ENCODE results near the gene METTL16. TPM values are rescaled to one million over a fixed set of nuclear protein-coding genes. Genes with fewer than 3 reads are reported as not detected.

METTL16 gene
- total and polyA plus RNA-seq, 2 experiments from 2014 or later: 12.0 to 14.4 TPM

DNA sequence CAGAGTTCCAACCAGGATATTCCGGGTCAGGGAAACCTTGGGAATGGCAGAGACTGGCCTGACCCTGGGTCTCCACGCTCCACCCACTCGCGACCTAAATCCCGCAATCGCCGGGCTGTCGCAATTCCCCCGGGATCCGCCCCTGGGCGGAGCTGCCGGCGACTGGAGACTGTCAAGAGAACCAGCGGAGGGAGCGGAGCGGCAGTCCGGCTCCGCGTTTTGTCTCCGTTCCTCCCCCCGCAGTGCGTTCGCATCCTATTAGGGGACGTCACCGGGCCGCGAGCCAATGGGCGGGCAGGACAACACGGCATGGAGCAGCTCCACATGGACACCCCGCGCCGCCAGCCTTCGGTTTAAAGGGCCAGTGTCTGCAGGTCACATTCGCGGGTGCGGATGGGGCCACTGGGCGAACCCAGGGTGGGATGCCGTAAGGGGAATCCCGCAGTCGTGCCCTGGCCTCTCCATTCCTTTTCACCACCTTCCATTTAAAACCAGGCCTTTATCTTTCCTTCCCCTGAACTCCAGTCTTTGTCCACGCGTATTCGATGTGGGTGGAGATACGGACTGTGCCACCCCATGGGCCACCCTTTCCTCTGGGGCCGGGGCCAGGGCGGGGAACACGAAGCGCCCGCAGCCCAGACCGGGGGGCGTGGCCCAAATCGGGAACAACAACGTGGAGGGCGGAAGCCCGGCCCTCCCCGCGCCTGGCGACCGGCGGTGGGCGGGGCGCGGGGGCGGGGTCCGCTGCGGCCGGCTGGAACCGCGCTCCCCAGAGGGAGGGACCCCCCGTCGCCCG lies 110.1 kb downstream of the METTL16 start:
- Histone ChIP-seq H3K36me3 (ENCODE audit: low read depth) (no peaks in the 10 kb centered on the region), H3K4me1 (ENCODE audit: insufficient read depth) (peaks cover 50% of the 10 kb centered on the region), H3K4me3 (peak overlapping the region; percentile 96), H3K9me2 (ENCODE audit: insufficient read depth) (no peaks in the 10 kb centered on the region), H3K79me2 (ENCODE audit: insufficient read depth) (peaks cover 32% of the 10 kb centered on the region), H3K27me3 (replicated peaks; ENCODE audit: insufficient read depth) (no peaks in the 10 kb centered on the region), H4K20me1 (ENCODE audit: insufficient read depth) (no peaks in the 10 kb centered on the region), H3K27ac (peak overlapping the region; percentile 99), H3K9ac (peak overlapping the region; percentile 100), H3K9me3 (ENCODE audit: low read depth) (no peaks in the 10 kb centered on the region), H2AFZ (peak overlapping the region; percentile 59; the same call in 1 of the 2 replicates), H3K4me2 (ENCODE audit: unreplicated experiment) (peak overlapping the region; percentile 77), H3F3A (ENCODE audit: insufficient read depth) (peaks cover 56% of the 10 kb centered on the region)
- in situ Hi-C loops (cut with MboI): no loop called here
- no peak for TF ChIP-seq EZH2phosphoT487 (IDR thresholded peaks at IDR 0.05; ENCODE audit: insufficient read depth, low read depth)
- TF ChIP-seq EZH2 (IDR thresholded peaks at IDR 0.05; ENCODE audit: insufficient read depth, poor library complexity, severe bottlenecking): no peak
- DNase-seq: peak; percentile 99
- WGBS, 2 experiments (ENCODE audit: low coverage in 1 of 2, low lambda C conversion rate in 2 of 2, missing lambda C conversion rate in 2 of 2): 0 to 3% methylated on average over 44 to 72 of the region's 72 CpGs

DNA sequence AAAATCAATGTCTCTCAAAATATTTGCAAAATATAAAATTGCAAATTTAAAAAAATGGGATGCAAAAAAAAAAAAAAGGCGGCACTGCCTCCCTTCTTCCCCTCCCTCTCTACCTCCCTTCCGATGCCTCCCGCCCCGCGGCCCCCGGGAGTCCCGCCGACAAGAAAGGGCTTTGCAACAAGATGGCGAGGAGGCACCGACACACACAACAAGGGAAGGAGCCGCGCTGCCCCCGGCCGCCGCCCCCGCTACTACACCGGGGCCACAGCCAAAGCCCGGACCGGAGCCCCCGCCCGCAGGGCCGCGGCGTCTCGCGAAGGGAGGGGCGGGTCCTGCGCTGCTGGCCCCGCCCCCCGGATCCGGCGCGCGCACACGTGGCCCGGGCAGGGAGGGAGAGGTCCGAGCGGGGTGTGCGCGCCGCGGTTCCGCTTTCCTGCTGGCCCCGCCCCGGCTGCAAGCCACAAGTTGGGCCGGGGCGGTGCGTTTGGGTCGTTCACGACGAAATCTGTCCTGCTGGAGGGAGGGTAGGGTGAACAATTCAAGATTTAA lies 110.7 kb downstream of the METTL16 start, which contains the start of gene MNT:
Gene MNT (minus strand): TSS at position 184 of the 549 bp plus-strand sequence. CDS start 348 bp downstream, outside the sequence.
- WGBS, 2 experiments (ENCODE audit: low coverage in 1 of 2, low lambda C conversion rate in 2 of 2, missing lambda C conversion rate in 2 of 2): 1 to 2% methylated on average over 32 to 50 of the region's 51 CpGs

DNA sequence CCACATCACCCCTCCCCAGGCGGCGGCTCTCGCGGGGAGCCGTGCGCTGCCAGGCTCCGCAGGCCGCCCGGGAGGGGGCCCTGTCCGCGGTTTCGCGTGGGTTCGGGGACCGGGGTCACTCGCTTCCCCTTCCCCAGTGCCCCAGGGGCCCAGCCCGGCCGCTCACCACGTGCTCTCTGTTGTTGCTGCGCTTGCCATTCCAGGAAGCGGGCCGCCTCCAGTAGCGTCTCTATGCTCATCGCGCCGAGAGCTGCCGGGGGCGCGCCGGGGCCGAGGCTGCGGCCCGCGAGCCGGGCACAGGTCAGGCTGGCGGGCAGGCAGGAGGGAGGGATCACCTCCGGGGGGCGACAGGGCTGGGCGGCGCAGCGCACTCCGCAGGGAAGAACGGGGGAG lies 111.2 kb downstream of the METTL16 start:
- H3K4me1 ChIP-seq (ENCODE audit: insufficient read depth): peaks cover 48% of the 10 kb centered on the region
- H3K9me2 ChIP-seq (ENCODE audit: insufficient read depth): no peaks in the 10 kb centered on the region
- peaks cover 44% of the 10 kb centered on the region for H3K79me2 ChIP-seq (ENCODE audit: insufficient read depth)
- peaks cover 53% of the 10 kb centered on the region for H3F3A ChIP-seq (ENCODE audit: insufficient read depth)
- H3K36me3 ChIP-seq (ENCODE audit: low read depth): no peaks in the 10 kb centered on the region
- H3K4me2 ChIP-seq (ENCODE audit: unreplicated experiment): peak overlapping the region; percentile 82
- H3K27me3 ChIP-seq (replicated peaks; ENCODE audit: insufficient read depth): no peaks in the 10 kb centered on the region
- peak; percentile 80 for DNase-seq
- H3K4me3 ChIP-seq: peak overlapping the region; percentile 96
- TF ChIP-seq EZH2 (IDR thresholded peaks at IDR 0.05; ENCODE audit: insufficient read depth, poor library complexity, severe bottlenecking) (no peak), EZH2phosphoT487 (IDR thresholded peaks at IDR 0.05; ENCODE audit: insufficient read depth, low read depth) (no peak)
- no peaks in the 10 kb centered on the region for H3K9me3 ChIP-seq (ENCODE audit: low read depth)
- no peaks in the 10 kb centered on the region for H4K20me1 ChIP-seq (ENCODE audit: insufficient read depth)
- 1% methylated on average over 35 to 36 of the region's 43 CpGs for WGBS, 2 experiments (ENCODE audit: low coverage in 1 of 2, low lambda C conversion rate in 2 of 2, missing lambda C conversion rate in 2 of 2)
- H2AFZ ChIP-seq: no peak overlapping the region
- in situ Hi-C loops (cut with MboI): no loop called here
- peak overlapping the region; percentile 100 for H3K9ac ChIP-seq
- peak overlapping the region; percentile 99 for H3K27ac ChIP-seq

More for the DNA sequence above, 110.7 kb downstream of the METTL16 start, which contains the start of gene MNT:
- Histone ChIP-seq H3K36me3 (ENCODE audit: low read depth) (no peaks in the 10 kb centered on the region), H3K9me2 (ENCODE audit: insufficient read depth) (no peaks in the 10 kb centered on the region), H3K27me3 (replicated peaks; ENCODE audit: insufficient read depth) (no peaks in the 10 kb centered on the region), H3K9ac (peak within 1 kb of the TSS; percentile 100), H3K9me3 (ENCODE audit: low read depth) (no peaks in the 10 kb centered on the region), H3K27ac (peak within 1 kb of the TSS; percentile 99), H3K4me1 (ENCODE audit: insufficient read depth) (peaks cover 48% of the 10 kb centered on the region), H3K4me3 (peak within 1 kb of the TSS; percentile 96), H2AFZ (peak within 1 kb of the TSS; percentile 59; the same call in 1 of the 2 replicates), H3K79me2 (ENCODE audit: insufficient read depth) (peaks cover 39% of the 10 kb centered on the region), H4K20me1 (ENCODE audit: insufficient read depth) (no peaks in the 10 kb centered on the region), H3F3A (ENCODE audit: insufficient read depth) (peaks cover 54% of the 10 kb centered on the region), H3K4me2 (ENCODE audit: unreplicated experiment) (peak within 1 kb of the TSS; percentile 82)
- in situ Hi-C loops (cut with MboI): no loop called here
- no peak for TF ChIP-seq EZH2 (IDR thresholded peaks at IDR 0.05; ENCODE audit: insufficient read depth, poor library complexity, severe bottlenecking)
- no peak for TF ChIP-seq EZH2phosphoT487 (IDR thresholded peaks at IDR 0.05; ENCODE audit: insufficient read depth, low read depth)
- DNase-seq: peak; percentile 97

DNA sequence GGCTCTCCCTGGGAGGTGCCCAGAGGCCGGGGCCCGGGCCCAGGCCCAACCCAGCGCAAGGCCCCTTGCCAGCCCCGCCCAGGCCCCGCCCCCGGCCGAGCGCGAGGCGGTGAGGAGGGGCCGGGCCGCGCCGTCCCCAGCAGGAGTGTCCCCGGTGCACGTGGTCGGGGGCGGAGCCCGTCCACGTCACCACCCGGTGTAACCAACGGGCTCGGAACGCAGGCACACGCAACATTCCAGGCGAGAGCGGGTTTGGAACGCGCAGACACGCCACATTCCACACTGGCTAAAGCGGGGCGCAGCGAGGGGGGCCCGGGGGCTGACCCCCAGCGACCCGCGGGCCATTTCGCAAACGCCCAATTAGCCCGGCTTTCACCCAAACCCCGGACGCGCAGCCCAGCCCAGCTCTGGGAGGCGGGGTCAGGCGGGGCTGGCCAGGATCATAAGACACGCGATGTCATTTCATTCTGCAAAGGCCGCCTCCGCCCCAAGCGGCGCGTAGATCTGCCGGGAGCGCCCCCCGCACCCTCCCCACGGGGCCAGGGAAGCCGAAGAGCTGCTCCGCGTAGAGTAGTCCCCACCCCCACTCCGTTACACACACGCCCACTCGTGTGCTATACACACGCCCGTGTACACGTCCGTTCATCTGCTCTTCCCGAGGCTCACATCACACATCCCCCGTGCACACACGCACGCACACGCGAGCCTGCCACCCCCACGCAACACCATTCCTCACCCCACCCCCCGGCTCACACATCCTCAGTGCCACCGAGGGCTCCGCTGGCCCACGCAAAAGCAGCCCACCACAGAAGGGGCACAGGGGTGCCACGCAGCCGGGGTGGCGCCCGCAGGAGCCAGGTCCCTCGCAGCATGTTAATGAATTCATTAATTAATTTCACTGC lies 111.9 kb downstream of the METTL16 start:
- Histone ChIP-seq H3K36me3 (ENCODE audit: low read depth) (no peaks in the 10 kb centered on the region), H2AFZ (no peak overlapping the region), H3F3A (ENCODE audit: insufficient read depth) (peaks cover 46% of the 10 kb centered on the region), H3K27ac (peak overlapping the region; percentile 99), H4K20me1 (ENCODE audit: insufficient read depth) (no peaks in the 10 kb centered on the region), H3K27me3 (replicated peaks; ENCODE audit: insufficient read depth) (no peaks in the 10 kb centered on the region), H3K9me3 (ENCODE audit: low read depth) (no peaks in the 10 kb centered on the region), H3K4me2 (ENCODE audit: unreplicated experiment) (peak overlapping the region; percentile 98), H3K4me3 (peak overlapping the region; percentile 96), H3K4me1 (ENCODE audit: insufficient read depth) (peaks cover 44% of the 10 kb centered on the region), H3K9me2 (ENCODE audit: insufficient read depth) (no peaks in the 10 kb centered on the region), H3K9ac (peak overlapping the region; percentile 100), H3K79me2 (ENCODE audit: insufficient read depth) (peaks cover 50% of the 10 kb centered on the region)
- peak; percentile 98 for DNase-seq
- in situ Hi-C loops (cut with MboI): no loop called here
- TF ChIP-seq EZH2phosphoT487 (IDR thresholded peaks at IDR 0.05; ENCODE audit: insufficient read depth, low read depth) (no peak), EZH2 (IDR thresholded peaks at IDR 0.05; ENCODE audit: insufficient read depth, poor library complexity, severe bottlenecking) (no peak)
- 2% methylated on average over 56 to 62 of the region's 82 CpGs for WGBS, 2 experiments (ENCODE audit: low coverage in 1 of 2, low lambda C conversion rate in 2 of 2, missing lambda C conversion rate in 2 of 2)
